IgD-negative memory B cell (primary cell): Measurements from ENCODE around the gene VSTM2B. TPM values are rescaled to one million over a fixed set of nuclear protein-coding genes. Genes with fewer than 3 reads are reported as not detected.

Experiments
- H3K27ac Mint-ChIP-seq, 3 donors: one replicate each; pipeline ENCODE4 v1.8.0; 2020 to 2022; ENCODE audit warnings: mild to moderate bottlenecking in 3 of 3, mixed read lengths in 3 of 3, moderate library complexity in 1 of 3
- H3K27me3 Mint-ChIP-seq: one replicate; pipeline ENCODE4 v1.8.0; 2021; ENCODE audit warnings: mixed read lengths
- H3K36me3 Mint-ChIP-seq: one replicate; pipeline ENCODE4 v1.8.0; 2020; ENCODE audit warnings: mild to moderate bottlenecking, mixed read lengths
- H3K4me1 Mint-ChIP-seq, 3 donors: one replicate each; pipeline ENCODE4 v1.8.0; 2020 to 2022; ENCODE audit warnings: mixed read lengths in 3 of 3, mild to moderate bottlenecking in 1 of 3
- H3K4me3 Mint-ChIP-seq, 4 donors: one replicate each; pipeline ENCODE4 v1.8.0; 2020 to 2022; ENCODE audit warnings: mild to moderate bottlenecking in 4 of 4, mixed read lengths in 4 of 4, moderate library complexity in 3 of 4
- H3K9me3 Mint-ChIP-seq, 3 donors: one replicate each; pipeline ENCODE4 v1.8.0; 2020 to 2021; ENCODE audit warnings: mixed read lengths in 3 of 3, mild to moderate bottlenecking in 1 of 3
- polyA plus RNA-seq: library from polyadenylated mRNA; unstranded; fragments of 300-500 nt; fragmentation: Illumina TruSeq; gene quantifications from one replicate; pipeline ENCODE4 v1.2.3, GENCODE V29; 2021

VSTM2B gene
- polyA plus RNA-seq, 1 donor from 2014 or later = not detected

DNA sequence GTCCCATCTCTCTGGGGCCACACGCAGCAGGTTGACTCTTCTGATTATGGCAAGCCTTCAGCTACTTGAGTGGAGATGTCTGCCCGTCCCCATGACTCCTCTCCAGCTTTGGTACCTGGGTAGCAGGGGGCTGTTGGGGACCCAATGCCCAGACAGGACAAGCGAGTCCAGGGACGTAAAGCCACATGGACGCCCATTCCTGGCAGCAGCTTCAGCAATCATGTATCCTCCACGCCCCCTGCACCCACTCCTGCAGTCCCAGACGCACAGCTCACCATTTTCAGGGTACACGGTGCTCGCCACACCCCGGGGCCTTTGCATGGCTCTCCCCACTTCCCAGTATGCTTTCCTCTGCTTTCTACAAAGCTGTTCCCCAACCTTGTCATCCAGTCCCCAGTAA lies 22.0 kb upstream of the VSTM2B start:
- H3K36me3 Mint-ChIP-seq = no peaks in the 10 kb centered on the region
- no peaks in the 10 kb centered on the region for H3K4me1 Mint-ChIP-seq
- no peak overlapping the region for H3K27ac Mint-ChIP-seq
- no peaks in the 10 kb centered on the region for H3K27me3 Mint-ChIP-seq
- peaks cover 0 to 6% (median 2%) of the 10 kb centered on the region in 3 donors for H3K9me3 Mint-ChIP-seq
- H3K4me3 Mint-ChIP-seq = no peak overlapping the region

GRCh38 chr19:29504454-29504853 lies 21.3 kb upstream of the VSTM2B start:
- no peak overlapping the region for H3K27ac Mint-ChIP-seq
- no peaks in the 10 kb centered on the region for H3K27me3 Mint-ChIP-seq
- H3K4me1 Mint-ChIP-seq = no peaks in the 10 kb centered on the region
- no peaks in the 10 kb centered on the region for H3K36me3 Mint-ChIP-seq
- no peak overlapping the region for H3K4me3 Mint-ChIP-seq
- peaks cover 0 to 7% (median 2%) of the 10 kb centered on the region in 3 donors for H3K9me3 Mint-ChIP-seq

- H3K27me3 Mint-ChIP-seq = no peaks in the 10 kb centered on the region
- no peak overlapping the region for H3K4me3 Mint-ChIP-seq
- H3K27ac Mint-ChIP-seq = no peak overlapping the region
- no peaks in the 10 kb centered on the region for H3K4me1 Mint-ChIP-seq
- peaks cover 0 to 7% (median 2%) of the 10 kb centered on the region in 3 donors for H3K9me3 Mint-ChIP-seq
- H3K36me3 Mint-ChIP-seq = no peaks in the 10 kb centered on the region
These were observed 20.5 kb upstream of the VSTM2B start for GRCh38 chr19:29505097-29505824.

DNA sequence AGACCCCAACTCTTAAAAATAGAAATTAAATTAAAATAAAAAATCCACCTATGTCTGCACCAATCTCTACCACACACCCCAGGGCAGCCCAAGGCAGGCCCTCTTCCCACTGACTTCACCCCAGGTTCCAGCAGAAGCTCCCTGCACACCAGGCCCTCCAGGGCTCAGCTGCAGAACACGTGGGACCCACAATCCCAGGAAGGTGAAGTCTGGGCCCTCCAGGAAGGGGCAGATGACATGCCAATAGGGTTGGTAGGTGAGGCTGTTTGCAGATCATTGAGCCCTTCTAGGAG lies 19.2 kb upstream of the VSTM2B start:
- Mint-ChIP-seq H3K36me3 (no peaks in the 10 kb centered on the region), H3K9me3 (peaks cover 0 to 7% (median 2%) of the 10 kb centered on the region in 3 donors), H3K27me3 (no peaks in the 10 kb centered on the region), H3K4me3 (no peak overlapping the region), H3K4me1 (no peaks in the 10 kb centered on the region), H3K27ac (no peak overlapping the region)

DNA sequence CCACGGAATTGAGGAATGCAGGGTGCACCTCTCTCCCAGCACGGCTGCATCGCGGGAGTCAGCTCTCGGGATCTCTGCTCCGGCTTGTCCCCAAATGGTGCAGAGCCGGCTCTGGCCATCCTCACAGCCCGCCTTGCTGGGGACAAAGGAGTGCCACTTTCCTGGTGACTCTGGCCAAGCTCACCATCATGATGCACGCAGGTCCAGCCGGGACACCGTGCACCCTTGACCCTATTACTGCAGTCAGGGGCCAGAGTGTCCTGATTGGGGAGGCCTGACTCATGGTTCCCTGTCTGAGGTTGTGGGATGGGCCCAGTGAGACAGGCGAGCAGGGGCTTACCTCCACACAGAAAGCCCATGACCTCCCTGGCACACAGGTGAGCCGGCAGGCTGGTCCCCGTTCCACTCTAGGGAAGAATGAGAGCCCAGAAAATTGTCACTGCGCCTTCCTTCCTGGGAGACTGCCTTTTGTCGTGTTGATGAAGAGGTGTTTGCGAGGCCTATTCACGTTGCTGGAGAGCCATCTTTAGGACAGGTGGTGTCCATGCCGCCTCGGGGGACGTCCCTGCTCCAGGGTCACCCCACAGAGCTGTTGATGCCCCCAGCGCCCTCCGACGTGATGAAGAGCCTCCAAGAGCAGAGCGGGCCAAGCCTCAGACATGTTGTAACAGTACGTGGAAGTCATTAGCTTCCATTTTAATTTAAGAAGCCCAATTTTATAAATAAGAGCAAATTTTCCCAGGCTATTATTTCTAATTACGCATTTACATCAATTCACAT lies 18.5 kb upstream of the VSTM2B start:
- H3K36me3 Mint-ChIP-seq = no peaks in the 10 kb centered on the region
- H3K27ac Mint-ChIP-seq = no peak overlapping the region
- no peaks in the 10 kb centered on the region for H3K27me3 Mint-ChIP-seq
- H3K4me1 Mint-ChIP-seq = no peaks in the 10 kb centered on the region
- peaks cover 0 to 7% (median 2%) of the 10 kb centered on the region in 3 donors for H3K9me3 Mint-ChIP-seq
- H3K4me3 Mint-ChIP-seq = no peak overlapping the region

GRCh38 chr19:29508181-29508580 lies 17.6 kb upstream of the VSTM2B start:
- Mint-ChIP-seq H3K4me3 (no peak overlapping the region), H3K27me3 (no peaks in the 10 kb centered on the region), H3K36me3 (no peaks in the 10 kb centered on the region), H3K4me1 (no peaks in the 10 kb centered on the region), H3K27ac (no peak overlapping the region), H3K9me3 (peaks cover 0 to 7% (median 2%) of the 10 kb centered on the region in 3 donors)

GRCh38 chr19:29509456-29509855 lies 16.3 kb upstream of the VSTM2B start:
- no peaks in the 10 kb centered on the region for H3K4me1 Mint-ChIP-seq
- no peaks in the 10 kb centered on the region for H3K27me3 Mint-ChIP-seq
- peaks cover 0 to 7% (median 2%) of the 10 kb centered on the region in 3 donors for H3K9me3 Mint-ChIP-seq
- no peak overlapping the region for H3K27ac Mint-ChIP-seq
- H3K4me3 Mint-ChIP-seq = no peak overlapping the region
- H3K36me3 Mint-ChIP-seq = no peaks in the 10 kb centered on the region

DNA sequence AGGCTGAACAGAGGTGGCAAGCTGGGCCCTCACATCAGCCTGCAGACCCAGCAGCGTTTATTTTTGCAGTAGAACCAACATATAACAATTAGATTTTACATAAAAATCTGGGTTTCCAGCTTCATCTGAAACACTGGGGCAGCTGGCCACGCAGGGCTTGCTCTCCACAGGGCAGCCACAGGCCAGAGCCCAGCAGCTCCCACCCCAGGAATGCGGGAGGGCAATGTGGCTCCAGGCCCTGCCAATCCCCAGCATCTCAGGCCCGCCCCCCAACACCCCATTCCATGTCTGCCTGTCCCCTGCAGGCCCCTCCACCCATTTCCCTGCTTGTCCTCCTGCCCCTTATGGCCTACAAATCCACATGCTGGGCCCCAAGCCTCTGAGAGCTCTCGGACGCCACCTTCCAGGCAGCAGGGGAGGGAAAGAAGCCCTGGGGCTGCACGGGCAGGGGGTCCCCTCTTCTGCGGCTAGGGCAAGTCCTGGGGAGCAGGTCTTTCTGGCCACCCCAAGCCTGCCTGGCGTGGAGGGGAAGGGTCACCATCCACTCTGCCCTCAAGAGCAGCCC lies 15.0 kb upstream of the VSTM2B start:
- Mint-ChIP-seq H3K9me3 (peaks cover 0 to 6% (median 2%) of the 10 kb centered on the region in 3 donors), H3K4me1 (no peaks in the 10 kb centered on the region), H3K27me3 (no peaks in the 10 kb centered on the region), H3K36me3 (no peaks in the 10 kb centered on the region), H3K27ac (no peak overlapping the region), H3K4me3 (no peak overlapping the region)

DNA sequence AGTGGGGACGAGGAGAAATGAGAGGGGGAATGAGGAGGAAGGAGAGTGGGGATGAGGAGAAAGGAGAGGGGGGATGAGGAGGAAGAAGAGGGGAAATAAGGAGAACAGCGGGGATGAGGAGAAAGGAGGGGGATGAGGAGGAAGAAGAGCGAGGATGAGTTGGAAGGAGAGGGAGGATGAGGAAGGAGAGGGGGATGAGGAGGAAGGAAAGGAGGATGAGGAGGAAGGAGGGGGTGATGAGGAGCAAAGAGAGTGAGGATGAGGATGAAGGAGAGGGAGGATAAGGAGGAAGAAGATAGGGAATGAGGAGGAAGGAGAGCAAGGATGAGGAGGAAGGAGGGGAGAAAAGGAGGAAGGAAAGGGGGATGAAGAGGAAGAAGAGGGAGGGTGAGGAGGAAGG lies 14.0 kb upstream of the VSTM2B start:
- no peaks in the 10 kb centered on the region for H3K36me3 Mint-ChIP-seq
- no peaks in the 10 kb centered on the region for H3K4me1 Mint-ChIP-seq
- no peaks in the 10 kb centered on the region for H3K27me3 Mint-ChIP-seq
- peaks cover 0 to 6% (median 2%) of the 10 kb centered on the region in 3 donors for H3K9me3 Mint-ChIP-seq
- H3K27ac Mint-ChIP-seq = no peak overlapping the region
- no peak overlapping the region for H3K4me3 Mint-ChIP-seq

DNA sequence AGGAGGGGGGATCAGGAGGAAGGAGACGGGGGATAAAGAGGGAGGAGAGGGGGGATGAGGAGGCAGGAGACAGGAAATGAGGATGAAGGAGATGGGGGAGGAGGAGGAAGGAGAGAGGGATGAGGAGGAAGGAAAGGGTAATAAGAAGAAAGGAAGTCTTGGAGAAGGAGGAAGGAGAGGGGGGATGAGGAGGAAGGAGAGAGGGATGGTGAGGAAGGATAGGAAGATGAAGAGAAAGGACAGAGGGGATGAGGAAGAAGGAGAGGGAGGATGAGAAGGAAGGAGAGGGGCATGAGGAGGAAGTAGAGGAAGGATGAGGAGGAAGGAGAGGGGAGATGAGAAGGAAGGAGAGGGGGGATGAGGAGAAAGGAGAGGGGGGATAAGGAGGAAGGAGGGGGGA lies 13.0 kb upstream of the VSTM2B start:
- H3K36me3 Mint-ChIP-seq = no peaks in the 10 kb centered on the region
- no peaks in the 10 kb centered on the region for H3K4me1 Mint-ChIP-seq
- H3K4me3 Mint-ChIP-seq = no peak overlapping the region
- H3K27ac Mint-ChIP-seq = no peak overlapping the region
- no peaks in the 10 kb centered on the region for H3K27me3 Mint-ChIP-seq
- peaks cover 0 to 6% (median 2%) of the 10 kb centered on the region in 3 donors for H3K9me3 Mint-ChIP-seq

DNA sequence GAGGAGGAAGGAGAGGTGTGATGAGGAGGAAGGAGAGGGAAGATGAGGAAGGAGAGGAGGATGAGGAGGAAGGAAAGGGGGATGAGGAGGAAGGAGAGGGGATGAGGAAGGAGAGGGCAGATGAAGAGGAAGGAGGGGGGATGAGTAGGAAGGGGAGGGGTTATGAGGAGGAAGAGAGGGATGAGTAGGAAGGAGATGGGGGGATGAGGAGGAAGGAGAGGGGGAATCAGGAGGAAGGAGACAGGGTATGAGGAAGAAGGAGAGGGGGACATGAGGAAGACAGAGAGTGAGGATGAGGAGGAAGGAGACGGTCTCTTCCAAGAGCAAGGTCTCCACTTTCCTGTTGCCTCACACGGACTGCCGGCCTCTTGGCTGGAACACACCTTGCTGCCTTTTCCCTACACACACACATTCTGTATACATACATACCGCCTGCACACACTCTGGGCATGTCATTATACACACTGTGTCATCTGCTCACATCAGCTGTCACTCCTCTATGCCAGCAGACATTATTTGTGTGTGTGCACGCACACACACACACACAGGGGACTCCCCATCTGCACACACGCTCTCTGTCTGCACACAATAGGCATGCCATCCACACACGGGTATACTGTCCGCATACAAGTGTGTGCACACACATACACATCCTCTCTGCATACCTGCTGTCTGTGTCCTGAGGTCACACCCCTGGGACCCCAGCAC lies 11.1 kb upstream of the VSTM2B start:
- Mint-ChIP-seq H3K27me3 (peaks cover 4% of the 10 kb centered on the region), H3K27ac (no peak overlapping the region), H3K9me3 (peaks cover 0 to 2% (median 0%) of the 10 kb centered on the region in 3 donors)

DNA sequence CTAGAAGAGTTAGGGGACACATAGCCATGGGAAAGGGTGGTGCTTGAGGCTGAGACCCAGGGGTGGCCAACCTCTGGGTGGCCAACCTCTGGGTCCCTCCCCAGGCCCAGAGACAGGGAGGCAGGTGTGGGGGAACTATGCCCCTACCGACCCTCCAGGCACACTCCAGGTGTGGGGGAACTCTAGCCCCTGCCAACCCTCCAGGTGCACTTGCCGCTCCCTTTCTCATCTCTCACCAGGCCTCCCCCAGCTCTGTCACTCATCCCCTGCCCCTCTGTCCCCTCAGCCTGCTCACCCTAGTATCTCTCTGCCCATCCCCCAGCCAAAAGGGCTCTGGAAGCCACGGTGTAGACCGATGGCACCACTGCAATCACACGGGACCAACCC lies 10.6 kb upstream of the VSTM2B start:
- Mint-ChIP-seq H3K27me3 (peaks cover 4% of the 10 kb centered on the region), H3K9me3 (peaks cover 0 to 2% (median 0%) of the 10 kb centered on the region in 3 donors), H3K4me1 (no peaks in the 10 kb centered on the region), H3K36me3 (no peaks in the 10 kb centered on the region), H3K27ac (no peak overlapping the region), H3K4me3 (no peak overlapping the region)

More for the DNA sequence above, 11.1 kb upstream of the VSTM2B start:
- Mint-ChIP-seq H3K4me3 (no peak overlapping the region), H3K36me3 (no peaks in the 10 kb centered on the region), H3K4me1 (no peaks in the 10 kb centered on the region)

DNA sequence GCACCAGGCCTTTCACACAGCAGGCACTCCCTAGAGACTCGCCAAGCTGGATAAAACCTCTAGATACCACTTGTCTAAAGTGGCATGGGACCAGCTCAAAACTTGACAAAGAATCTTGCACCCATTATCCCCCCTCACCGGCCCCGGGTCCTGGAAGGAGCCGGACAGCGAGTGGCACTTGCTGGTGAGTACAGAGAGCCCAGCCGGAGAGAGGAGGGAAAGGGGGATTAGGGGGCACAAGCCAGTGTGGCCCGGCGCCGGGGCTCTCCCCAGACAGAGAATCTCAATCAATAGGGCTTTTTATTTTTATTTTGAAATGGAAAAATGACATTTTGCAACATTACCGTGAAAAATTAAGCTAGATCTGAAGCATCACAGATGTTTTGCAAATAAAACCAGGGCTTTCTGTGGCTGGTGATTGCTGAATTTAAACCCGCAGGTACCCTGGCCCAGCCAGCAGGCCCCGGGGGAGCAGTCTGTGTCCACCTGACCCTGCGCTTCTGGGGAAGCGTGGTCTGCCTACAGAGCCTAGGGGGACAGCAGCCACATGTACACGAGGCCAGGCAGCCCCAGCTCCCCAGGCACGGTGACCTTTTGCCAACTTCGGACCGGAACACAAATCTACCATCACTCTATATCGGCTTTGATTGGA lies 10.0 kb upstream of the VSTM2B start:
- Mint-ChIP-seq H3K4me1 (no peaks in the 10 kb centered on the region), H3K4me3 (no peak overlapping the region), H3K27me3 (peaks cover 4% of the 10 kb centered on the region)

GRCh38 chr19:29516358-29516725 lies 9.5 kb upstream of the VSTM2B start:
- Mint-ChIP-seq H3K4me1 (no peaks in the 10 kb centered on the region), H3K4me3 (no peak overlapping the region), H3K36me3 (no peaks in the 10 kb centered on the region), H3K27ac (no peak overlapping the region), H3K9me3 (peaks cover 0 to 2% (median 0%) of the 10 kb centered on the region in 3 donors), H3K27me3 (peaks cover 6% of the 10 kb centered on the region)

More for the DNA sequence above, 10.0 kb upstream of the VSTM2B start:
- H3K36me3 Mint-ChIP-seq = no peaks in the 10 kb centered on the region
- H3K9me3 Mint-ChIP-seq = peaks cover 0 to 2% (median 0%) of the 10 kb centered on the region in 3 donors
- no peak overlapping the region for H3K27ac Mint-ChIP-seq
